NB4 (cell line): ENCODE data around the gene NSD1.
"Not testable (repeated sequence)": the region's sequence is repeated elsewhere in the genome, so short reads cannot be mapped to it uniquely, and the experiment has no call there.

Source experiments
- DNase-seq: peaks from one replicate; pipeline ENCODE4 v3.0.0; 2010; ENCODE audit warnings: low read depth
- H3K4me3 ChIP-seq: one replicate; pipeline ENCODE4 v1.5.1; 2011; ENCODE audit warnings: mild to moderate bottlenecking, low read depth, low read length, moderate library complexity
- CTCF ChIP-seq: IDR thresholded peaks from one replicate; pipeline ENCODE4 v1.5.1; 2012; ENCODE audit warnings: low read depth, low read length
- MAX ChIP-seq: IDR thresholded peaks from 2 replicates; pipeline ENCODE4 v1.6.1; 2011; ENCODE audit warnings: low read depth, low read length
- MYC ChIP-seq: IDR thresholded peaks from 2 replicates; pipeline ENCODE4 v1.6.1; 2011; ENCODE audit warnings: low read depth, low read length
- POLR2A ChIP-seq: IDR thresholded peaks from 2 replicates; pipeline ENCODE4 v1.6.1; 2011; ENCODE audit warnings: mild to moderate bottlenecking; ENCODE audit not compliant: insufficient read length; ENCODE audit errors: extremely low read depth

The NSD1 gene

GRCh38 chr5:177253252-177253651 lies 119.7 kb downstream of the NSD1 start:
- no peak for DNase-seq
- TF ChIP-seq CTCF (no peak), MAX (no peak), POLR2A (no peak), MYC (no peak)
- H3K4me3 ChIP-seq: no peak overlapping the region

GRCh38 chr5:177256296-177256695 lies 122.7 kb downstream of the NSD1 start:
- no peak for DNase-seq
- TF ChIP-seq POLR2A (no peak), MYC (no peak), CTCF (no peak), MAX (no peak)
- no peak overlapping the region for H3K4me3 ChIP-seq

GRCh38 chr5:177258711-177259110 lies 125.1 kb downstream of the NSD1 start:
- DNase-seq, H3K4me3 ChIP-seq: not testable (repeated sequence)

- H3K4me3 ChIP-seq: no peak overlapping the region
- no peak for TF ChIP-seq POLR2A
- TF ChIP-seq MYC: no peak
- TF ChIP-seq CTCF: no peak
- no peak for TF ChIP-seq MAX
- no peak for DNase-seq
Observed at GRCh38 chr5:177260961-177261360, 127.4 kb downstream of the NSD1 start.

GRCh38 chr5:177261510-177261909 lies 127.9 kb downstream of the NSD1 start:
- H3K4me3 ChIP-seq: no peak overlapping the region
- no peak for TF ChIP-seq POLR2A
- no peak for TF ChIP-seq MYC
- TF ChIP-seq CTCF: no peak
- TF ChIP-seq MAX: no peak

GRCh38 chr5:177264178-177264577 lies 130.6 kb downstream of the NSD1 start:
- TF ChIP-seq MAX (no peak), CTCF (no peak)
- DNase-seq: no peak
- H3K4me3 ChIP-seq: no peak overlapping the region

More at GRCh38 chr5:177261510-177261909, 127.9 kb downstream of the NSD1 start:
- no peak for DNase-seq

GRCh38 chr5:177265395-177265794 lies 131.8 kb downstream of the NSD1 start:
- no peak overlapping the region for H3K4me3 ChIP-seq

More at GRCh38 chr5:177265395-177265794, 131.8 kb downstream of the NSD1 start:
- no peak for DNase-seq
- TF ChIP-seq POLR2A (no peak), MYC (no peak), CTCF (no peak), MAX (no peak)
